ENCODE measurements around the gene PIK3C2G. TPM values are rescaled to one million over a fixed set of nuclear protein-coding genes. Genes with fewer than 3 reads are reported as not detected.

PIK3C2G gene
- total and polyA plus RNA-seq, 2 of the 4 experiments (the other 2 are of a cell fraction), result not detected

- Histone ChIP-seq H4K20me1 (ENCODE audit: insufficient read depth, low read length) (no peaks in the 10 kb centered on the region), H3K18ac (ENCODE audit: low read depth, low read length) (no peak overlapping the region), H3K9me3 (ENCODE audit: control insufficient read depth, insufficient read depth, low read length) (peaks cover 2% of the 10 kb centered on the region), H2AFZ (replicated peaks; ENCODE audit: low read length, poor library complexity) (no peak overlapping the region), H3K36me3 (ENCODE audit: control insufficient read depth, insufficient read depth, low read length) (no peaks in the 10 kb centered on the region), H2AK9ac (replicated peaks; ENCODE audit: low read depth, low read length, poor library complexity) (no peak overlapping the region), H3K23ac (ENCODE audit: low read depth, low read length) (no peak overlapping the region), H3K9me1 (ENCODE audit: insufficient read depth, low read length) (no peaks in the 10 kb centered on the region), H4K8ac (ENCODE audit: low read depth in 2 of 2, low read length in 2 of 2) (no peak overlapping the region), H3K4me3 (ENCODE audit: insufficient read depth, low read depth, low read length) (no peak overlapping the region), H2BK120ac (ENCODE audit: low read depth, low read length) (no peak overlapping the region), H4K91ac (ENCODE audit: insufficient read depth, low read depth, low read length) (no peak overlapping the region), H2BK5ac (ENCODE audit: low read depth, low read length, poor library complexity, severe bottlenecking) (no peak overlapping the region), H3K4me2 (ENCODE audit: low read depth, low read length) (peak overlapping the region; percentile 96), H3K27ac (ENCODE audit: insufficient read depth, low read length) (no peak overlapping the region), H4K5ac (ENCODE audit: low read depth, low read length) (no peak overlapping the region), H2AK5ac (ENCODE audit: low read depth, low read length) (no peak overlapping the region), H3K79me1 (ENCODE audit: low read depth in 1 of 2, low read length in 2 of 2) (no peaks in the 10 kb centered on the region), H3K9ac (ENCODE audit: low read depth, low read length) (peak overlapping the region; percentile 37; the same call in 1 of the 2 replicates), H3K56ac (ENCODE audit: extremely low read depth, insufficient read depth, low read length) (no peak overlapping the region), H3K4ac (ENCODE audit: low read depth, low read length) (no peak overlapping the region), H3K14ac (replicated peaks; ENCODE audit: low read depth, low read length) (no peak overlapping the region), H2BK15ac (ENCODE audit: low read depth, low read length) (no peak overlapping the region), H3K4me1 (ENCODE audit: control insufficient read depth, insufficient read depth, low read length) (no peaks in the 10 kb centered on the region), H2BK20ac (ENCODE audit: low read depth, low read length) (no peak overlapping the region), H3K27me3 (ENCODE audit: control insufficient read depth, insufficient read depth, low read length) (no peaks in the 10 kb centered on the region)
- POLR2A ChIA-PET (ENCODE audit: unreplicated experiment), result interaction anchor here (0.6 kb wide), 1 partner anchor 1024 kb away, joined by 5 read pairs; no protein-coding TSS in a partner anchor
- no TSS peak for BruUV-seq (replicated peaks)
- intact Hi-C loops (cut with micrococcal nuclease), result no loop called here
- TF ChIP-seq, protein P1, sequence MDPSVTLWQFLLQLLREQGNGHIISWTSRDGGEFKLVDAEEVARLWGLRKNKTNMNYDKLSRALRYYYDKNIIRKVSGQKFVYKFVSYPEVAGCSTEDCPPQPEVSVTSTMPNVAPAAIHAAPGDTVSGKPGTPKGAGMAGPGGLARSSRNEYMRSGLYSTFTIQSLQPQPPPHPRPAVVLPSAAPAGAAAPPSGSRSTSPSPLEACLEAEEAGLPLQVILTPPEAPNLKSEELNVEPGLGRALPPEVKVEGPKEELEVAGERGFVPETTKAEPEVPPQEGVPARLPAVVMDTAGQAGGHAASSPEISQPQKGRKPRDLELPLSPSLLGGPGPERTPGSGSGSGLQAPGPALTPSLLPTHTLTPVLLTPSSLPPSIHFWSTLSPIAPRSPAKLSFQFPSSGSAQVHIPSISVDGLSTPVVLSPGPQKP (IDR thresholded peaks at IDR 0.05; ENCODE audit: borderline replicate concordance, low read depth, low read length), result no peak
- TF ChIP-seq BHLHE40 (IDR thresholded peaks at IDR 0.05; ENCODE audit: low read depth, low read length) (no peak), SMC3 (IDR thresholded peaks at IDR 0.05; ENCODE audit: low read depth, low read length) (no peak), CEBPB (IDR thresholded peaks at IDR 0.05; ENCODE audit: low read depth, low read length) (no peak), CHD1 (IDR thresholded peaks at IDR 0.05; ENCODE audit: low read depth, low read length) (no peak), POLR2A (IDR thresholded peaks at IDR 0.05; ENCODE audit: low read depth, low read length) (no peak), RCOR1 (IDR thresholded peaks at IDR 0.05; ENCODE audit: insufficient replicate concordance, low read length) (no peak), NFE2L2 (IDR thresholded peaks at IDR 0.05; ENCODE audit: low read depth, low read length) (no peak), CTCF (conservative IDR thresholded peaks at IDR 0.05; ENCODE audit: low read depth, low read length) (no peak), RFX5 (IDR thresholded peaks at IDR 0.05; ENCODE audit: low read depth, low read length) (no peak)
- no CpG with 5 or more reads among the region's 3 CpGs for WGBS, 2 experiments (ENCODE audit: extremely low coverage in 2 of 2, insufficient read length in 1 of 2)
- ATAC-seq (ENCODE audit: low read depth) (no peak), DNase-seq (no peak)
- dilution Hi-C loops (cut with HindIII; ENCODE audit: low sequenced_read_pairs, unreplicated experiment), result no loop called here
- CTCF ChIA-PET, result no interaction called here
- in situ Hi-C loops (cut with MboI; ENCODE audit: low sequenced_read_pairs), result no loop called here
Measured at GRCh38 chr12:18296909-18297280, 35.6 kb downstream of the PIK3C2G start.

All from IMR-90 (cell line).